Urinary bladder (tissue), 4 donors: ENCODE data around the gene ENTR1. TPM values are rescaled to one million over a fixed set of nuclear protein-coding genes. Genes with fewer than 3 reads are reported as not detected.

ENCODE experiments used
- DNase-seq: peaks from one replicate; pipeline ENCODE4 v3.0.0-alpha.2; 2015; ENCODE audit errors: extremely low spot score
- H3K27ac ChIP-seq: one replicate; pipeline ENCODE4 v1.5.1; 2013; ENCODE audit warnings: low read depth, mild to moderate bottlenecking, moderate library complexity
- H3K36me3 ChIP-seq: one replicate; pipeline ENCODE4 v1.6.1; 2013; ENCODE audit warnings: mild to moderate bottlenecking, moderate library complexity; ENCODE audit not compliant: insufficient read depth
- H3K4me1 ChIP-seq: one replicate; pipeline ENCODE4 v1.6.1; 2013; ENCODE audit warnings: mild to moderate bottlenecking, moderate library complexity; ENCODE audit not compliant: insufficient read depth
- H3K4me3 ChIP-seq: one replicate; pipeline ENCODE4 v1.5.1; 2013; ENCODE audit warnings: low read depth, low read length
- WGBS: extraction: QIAGEN DNeasy Blood & Tissue Kit; methylation state at CpG from one replicate; pipeline ENCODE4 v1.1.7; 2013; 5-methylcytosine and 5-hydroxymethylcytosine counted together
- polyA plus RNA-seq: library from polyadenylated mRNA; stranded (reverse); fragments of 200-250 nt; gene quantifications from one replicate; pipeline ENCODE4 v1.2.3, GENCODE V29; 2013
- total RNA-seq: library from RNA; depleted of rRNA; stranded (reverse); fragments of >200 nt; gene quantifications from one replicate; pipeline ENCODE4 v1.2.3, GENCODE V29; 2014
- donor health status: healthy with polysubstance abuse.
- donor health status: healthy.

Gene ENTR1
- total and polyA plus RNA-seq, 2 donors, result 20.4 to 37.5 TPM

DNA sequence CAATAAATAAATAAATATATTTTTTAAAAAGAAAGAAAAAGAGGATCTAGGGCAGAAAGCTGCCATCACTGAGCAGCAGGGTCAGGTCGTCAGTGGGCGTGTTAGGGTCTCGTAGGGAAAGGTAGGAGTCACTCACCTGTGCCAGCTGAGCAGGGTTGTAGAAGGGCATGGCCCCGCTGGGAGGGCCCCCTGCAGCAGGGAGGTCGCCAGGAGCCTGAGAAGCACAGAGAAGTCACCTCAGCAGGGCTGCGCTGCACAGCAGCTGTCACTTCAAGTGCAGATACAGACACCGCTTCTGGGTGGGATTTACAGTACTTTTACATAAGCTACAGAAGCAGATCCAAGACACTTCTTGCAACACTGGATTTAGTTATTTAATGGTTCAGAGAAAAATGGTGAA is 33.3 kb upstream of the ENTR1 start:
- H3K4me3 ChIP-seq, result no peak overlapping the region
- no peaks in the 10 kb centered on the region for H3K4me1 ChIP-seq
- DNase-seq, result no peak
- 93% methylated on average over 7 of the region's 7 CpGs for WGBS
- no peak overlapping the region for H3K27ac ChIP-seq
- H3K36me3 ChIP-seq, result no peaks in the 10 kb centered on the region

DNA sequence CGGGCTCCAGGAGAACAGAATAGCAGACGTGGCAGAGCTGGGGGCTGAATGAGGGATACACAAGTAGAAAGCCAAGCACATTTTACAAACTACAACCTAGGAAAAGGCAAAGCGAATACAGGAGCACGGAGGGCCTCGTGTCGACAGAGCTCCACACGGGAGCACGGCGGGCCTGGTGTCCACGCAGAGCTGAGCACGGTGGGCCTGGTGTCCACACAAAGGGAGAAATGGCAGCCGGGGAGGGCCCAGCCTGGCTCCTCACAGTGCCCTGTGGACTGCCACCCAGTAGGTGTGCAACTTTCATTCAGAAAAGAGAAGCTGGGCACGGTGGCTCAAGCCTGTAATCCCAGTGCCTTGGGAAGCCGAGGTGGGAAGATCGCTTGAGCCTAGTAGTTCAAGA is 32.7 kb upstream of the ENTR1 start:
- WGBS, result 93% methylated on average over 15 of the region's 15 CpGs
- H3K27ac ChIP-seq, result no peak overlapping the region
- DNase-seq, result no peak
- no peaks in the 10 kb centered on the region for H3K4me1 ChIP-seq
- no peaks in the 10 kb centered on the region for H3K36me3 ChIP-seq
- H3K4me3 ChIP-seq, result no peak overlapping the region

DNA sequence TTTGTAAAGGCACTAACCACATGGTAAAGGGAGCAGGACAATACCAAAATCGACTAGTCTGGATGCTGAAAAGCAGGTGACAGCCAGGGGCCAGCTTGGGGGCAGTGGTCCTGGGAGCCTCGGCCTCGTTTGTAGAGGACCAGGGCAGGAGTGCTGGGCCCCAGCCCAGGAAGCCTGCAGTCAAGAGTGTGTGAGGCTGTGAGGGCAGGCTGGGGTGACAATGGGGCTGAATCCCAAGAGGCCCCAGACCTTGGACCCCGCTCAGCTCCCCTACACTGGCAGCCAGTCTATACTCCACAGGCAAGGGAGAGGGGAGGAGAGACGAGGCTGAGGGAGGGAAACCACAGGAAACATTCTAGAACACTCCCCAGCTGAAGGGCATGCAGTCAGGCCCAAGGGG is 31.9 kb upstream of the ENTR1 start:
- no peak overlapping the region for H3K4me3 ChIP-seq
- 80% methylated on average over 5 of the region's 5 CpGs for WGBS
- no peak overlapping the region for H3K27ac ChIP-seq
- H3K36me3 ChIP-seq, result no peaks in the 10 kb centered on the region
- no peaks in the 10 kb centered on the region for H3K4me1 ChIP-seq
- no peak for DNase-seq

DNA sequence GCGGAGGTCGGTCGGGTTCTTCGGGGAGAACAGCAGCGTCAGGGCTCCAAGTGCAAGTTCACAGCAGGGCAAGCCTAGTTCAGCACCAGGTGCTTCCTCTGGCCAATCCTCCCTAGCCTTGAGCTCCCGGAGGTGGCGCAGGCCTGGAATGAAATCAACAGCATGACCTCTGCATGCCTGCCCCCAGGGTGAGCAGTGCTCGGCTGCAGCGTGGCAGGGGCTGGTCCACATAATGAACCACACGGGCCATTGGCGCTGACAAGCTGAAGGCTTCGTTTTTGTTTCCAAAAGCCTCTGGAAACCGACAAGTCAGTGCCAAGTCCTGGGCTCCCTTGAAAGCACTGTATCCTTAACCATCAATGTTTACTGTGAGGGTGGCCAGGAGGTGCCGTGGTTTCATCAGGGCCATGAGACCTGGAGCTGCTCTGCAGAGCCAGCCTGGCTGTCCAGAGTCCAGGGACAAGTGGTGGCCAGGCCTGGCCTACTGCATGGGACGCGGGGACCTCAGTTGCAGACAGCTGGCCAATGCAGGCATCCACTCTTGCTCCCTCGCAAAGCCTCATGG is 31.3 kb upstream of the ENTR1 start:
- no peak for DNase-seq
- 82% methylated on average over 17 of the region's 17 CpGs for WGBS
- no peak overlapping the region for H3K27ac ChIP-seq
- H3K4me3 ChIP-seq, result no peak overlapping the region
- H3K4me1 ChIP-seq, result no peaks in the 10 kb centered on the region
- no peaks in the 10 kb centered on the region for H3K36me3 ChIP-seq

DNA sequence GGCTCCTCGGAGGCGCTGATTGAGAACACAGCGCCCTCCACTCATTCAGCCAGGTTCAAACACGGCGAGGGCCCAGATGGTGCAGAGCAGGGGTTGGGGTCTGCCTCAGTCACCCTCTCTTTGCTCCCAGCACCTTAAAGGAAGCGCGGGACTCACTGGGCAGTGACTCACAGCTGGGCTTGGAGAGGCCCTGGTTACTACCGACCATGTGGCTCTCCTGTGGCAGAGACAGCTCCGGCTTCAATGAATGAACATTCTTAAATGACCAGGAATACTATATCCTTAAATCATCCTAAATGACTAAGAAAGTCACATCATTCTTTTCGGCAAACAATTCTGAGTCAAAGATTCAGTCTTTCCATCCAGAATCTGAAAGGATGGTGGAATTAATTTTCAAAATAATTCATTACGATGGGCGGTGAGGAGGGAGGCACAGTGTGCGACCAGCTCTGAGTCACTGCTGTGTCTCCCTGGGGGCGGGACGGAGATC is 30.8 kb upstream of the ENTR1 start:
- Histone ChIP-seq H3K4me3 (no peak overlapping the region), H3K27ac (no peak overlapping the region), H3K36me3 (no peaks in the 10 kb centered on the region), H3K4me1 (no peaks in the 10 kb centered on the region)
- no peak for DNase-seq
- WGBS, result 92% methylated on average over 15 of the region's 15 CpGs

DNA sequence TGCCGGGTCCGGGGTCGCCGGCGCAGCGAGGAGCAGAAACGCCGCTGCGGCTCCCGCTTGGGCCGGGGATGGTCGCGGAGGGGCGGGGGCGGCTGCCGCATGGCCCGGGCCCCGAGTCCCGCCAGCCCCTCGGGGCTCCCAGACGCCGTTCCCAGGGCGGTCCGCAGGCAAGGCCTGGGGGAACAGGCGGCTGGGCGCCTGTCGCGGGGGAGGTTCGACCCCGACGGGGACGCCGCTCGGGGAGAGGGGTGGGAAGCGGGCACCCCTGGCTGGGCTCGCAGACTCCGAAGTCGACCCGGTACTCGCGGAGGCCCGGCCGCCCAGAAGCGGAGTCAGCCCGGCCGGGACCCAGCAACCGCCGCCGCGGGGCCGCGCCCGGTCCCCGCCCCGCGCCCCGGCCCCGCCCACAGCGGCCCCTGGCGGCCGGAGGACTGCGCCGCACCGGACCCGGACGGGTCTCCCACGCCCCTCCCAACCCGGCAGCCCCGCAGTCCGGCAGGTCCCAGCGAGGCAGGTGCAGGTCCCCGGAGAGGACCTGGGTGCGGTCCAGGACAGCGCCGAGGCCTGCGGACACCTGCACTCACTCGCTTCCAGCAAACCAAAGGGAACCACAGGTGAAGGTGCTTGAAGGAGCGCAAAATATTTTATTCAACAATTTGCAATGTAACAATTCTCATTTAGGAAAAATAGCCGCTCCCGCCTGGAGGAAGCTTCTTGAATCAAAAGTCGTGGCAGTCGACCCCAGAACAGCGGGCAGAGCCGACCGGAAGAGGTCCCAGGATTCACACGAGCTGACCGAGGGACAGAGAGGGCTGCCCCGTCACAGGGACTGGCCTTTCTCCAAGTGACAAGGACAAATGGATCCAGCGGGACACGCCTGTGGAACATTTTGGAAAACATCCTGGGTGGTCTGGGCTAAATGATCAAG is 29.3 kb upstream of the ENTR1 start, which contains the start of gene INPP5E:
Gene INPP5E, minus strand, starts transcription at position 365 of the 928 bp plus-strand sequence. CDS start 426 bp downstream, outside the sequence.
- Histone ChIP-seq H3K4me3 (peak within 1 kb of the TSS; percentile 85), H3K27ac (peak within 1 kb of the TSS; percentile 23), H3K4me1 (no peaks in the 10 kb centered on the region), H3K36me3 (no peaks in the 10 kb centered on the region)
- DNase-seq, result no peak
- WGBS, result 8% methylated on average over 90 of the region's 90 CpGs

DNA sequence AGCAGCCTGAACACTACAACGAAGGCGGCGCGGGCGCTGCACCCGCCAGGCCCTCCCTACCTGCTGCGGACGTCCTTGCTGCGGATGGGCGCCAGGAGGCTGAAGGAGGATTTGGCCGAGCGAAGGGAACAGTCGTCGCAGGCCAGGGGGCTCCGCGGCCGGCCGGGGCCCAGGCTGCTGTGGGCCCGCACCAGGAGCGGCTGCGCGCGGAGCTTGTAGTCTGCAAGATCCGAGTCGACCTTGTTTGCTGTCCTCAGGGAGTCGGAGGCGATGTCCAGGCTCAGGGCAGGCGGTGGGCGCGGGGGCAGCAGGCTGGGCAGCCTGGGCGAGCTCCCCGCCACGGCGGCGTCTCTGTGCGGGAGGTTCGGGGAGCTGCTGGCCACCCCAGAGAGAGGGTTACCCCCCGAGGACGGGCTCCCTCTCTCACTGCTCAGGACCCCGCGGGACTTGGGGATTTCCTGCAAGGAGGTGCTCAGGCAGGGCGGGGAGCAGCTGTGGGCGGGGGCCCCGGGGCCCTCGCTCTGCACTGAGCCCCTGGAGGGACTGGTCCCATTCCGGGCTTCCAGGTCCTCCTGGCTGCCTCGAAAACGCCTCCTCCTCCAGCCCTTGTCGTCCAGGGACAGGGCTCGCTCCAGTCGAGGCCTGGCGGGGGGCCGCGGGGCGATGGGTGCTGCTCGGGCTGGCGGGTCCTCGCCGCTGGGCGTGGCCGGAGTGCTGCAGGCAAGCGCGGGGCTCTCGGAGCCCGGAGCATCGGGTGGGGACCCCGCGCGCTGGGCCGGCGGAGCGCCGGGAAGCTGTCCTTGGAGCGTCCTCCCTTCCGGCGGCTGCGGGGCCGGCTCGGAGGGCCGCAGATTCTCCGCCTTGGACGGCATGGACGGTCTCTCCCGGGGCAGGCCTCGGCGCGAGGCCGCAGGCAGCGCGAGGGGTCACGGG is 28.4 kb upstream of the ENTR1 start:
- peak overlapping the region; percentile 85 for H3K4me3 ChIP-seq
- DNase-seq, result no peak
- no peaks in the 10 kb centered on the region for H3K4me1 ChIP-seq
- no peaks in the 10 kb centered on the region for H3K36me3 ChIP-seq
- WGBS, result under 1% methylated on average over 91 of the region's 91 CpGs
- H3K27ac ChIP-seq, result peak overlapping the region; percentile 23

DNA sequence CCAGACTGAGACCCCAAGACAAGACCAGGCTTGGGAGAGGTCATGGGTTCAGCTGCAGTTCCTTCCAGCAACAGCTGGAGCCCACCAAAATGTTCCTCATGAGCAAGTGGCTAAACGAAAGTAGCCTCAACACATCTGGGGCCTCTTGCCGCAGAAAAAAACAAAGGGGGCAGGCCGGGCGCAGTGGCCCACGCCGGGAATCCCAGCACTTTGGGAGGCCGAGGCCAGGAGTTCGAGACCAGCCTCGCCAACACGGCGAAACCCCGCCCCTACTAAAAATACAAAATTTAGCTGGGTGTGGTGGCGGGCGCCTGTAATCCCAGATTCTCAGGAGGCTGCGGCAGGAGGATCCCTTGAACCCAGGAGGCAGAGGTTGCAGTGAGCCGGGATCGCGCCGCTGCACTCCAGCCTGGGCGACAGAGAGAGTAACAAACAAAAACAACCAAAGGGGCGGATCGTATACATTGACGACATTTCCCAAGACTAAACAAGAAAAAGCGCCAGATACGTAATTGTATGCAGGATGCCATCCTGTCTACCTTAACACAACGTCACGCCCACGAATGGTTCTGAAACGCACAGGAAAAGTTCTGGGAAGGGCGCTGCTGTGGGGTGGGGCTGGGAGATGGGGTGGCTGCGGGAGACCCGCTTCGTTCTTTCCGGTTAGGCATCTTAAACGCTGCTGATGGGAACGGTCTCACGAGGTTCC is 27.6 kb upstream of the ENTR1 start:
- Histone ChIP-seq H3K4me3 (peak overlapping the region; percentile 85), H3K36me3 (no peaks in the 10 kb centered on the region), H3K4me1 (no peaks in the 10 kb centered on the region), H3K27ac (no peak overlapping the region)
- 43% methylated on average over 37 of the region's 37 CpGs for WGBS
- no peak for DNase-seq

DNA sequence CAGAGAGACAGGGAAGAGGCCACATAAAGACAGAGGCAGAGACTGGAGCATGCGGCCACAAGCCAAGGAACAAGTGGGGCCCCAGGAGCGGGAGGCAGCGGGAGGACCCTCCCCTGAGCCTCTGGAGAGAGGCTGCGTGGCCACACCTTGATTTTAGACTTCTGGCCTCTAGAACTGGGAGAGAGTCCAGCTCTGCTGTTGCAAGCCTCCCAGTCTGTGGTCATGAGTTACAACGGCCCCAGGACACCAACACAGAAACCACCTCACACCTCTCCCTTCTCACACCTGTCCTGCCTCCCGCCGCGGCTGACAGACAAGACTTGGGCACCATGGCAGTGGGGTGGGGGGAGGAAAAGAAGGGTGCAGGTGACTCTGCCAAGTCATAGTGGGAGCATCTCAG is 27.0 kb upstream of the ENTR1 start:
- no peak overlapping the region for H3K27ac ChIP-seq

DNA sequence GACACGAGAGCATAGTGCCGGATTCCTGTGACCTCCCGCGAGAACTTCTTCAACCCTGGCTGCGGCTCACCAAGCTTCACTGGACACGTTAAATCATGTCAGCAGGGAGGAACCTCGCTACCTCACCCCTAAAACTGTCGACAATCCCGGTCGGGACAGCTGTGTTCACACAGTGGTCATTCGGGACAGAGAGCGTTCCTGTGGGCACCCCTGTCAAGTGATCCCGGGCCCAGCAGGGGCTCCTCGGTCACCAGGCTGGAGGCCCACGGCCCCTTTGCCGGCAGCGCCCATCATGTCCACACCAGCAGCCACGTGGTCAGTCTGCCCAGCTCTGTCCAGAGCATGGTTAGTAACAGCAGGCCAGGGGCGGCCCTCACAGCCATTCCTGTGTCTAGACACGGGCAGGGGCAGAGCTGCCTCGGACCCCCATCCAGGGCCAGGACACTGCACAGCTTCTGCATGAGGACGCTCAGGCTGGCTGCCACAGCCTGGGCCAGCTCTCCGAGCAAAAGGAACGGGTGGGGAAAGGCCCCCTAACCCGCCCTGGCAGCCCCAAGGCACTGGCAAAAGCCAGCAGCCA is 25.7 kb upstream of the ENTR1 start:
- 94% methylated on average over 25 of the region's 25 CpGs for WGBS
- DNase-seq, result no peak
- H3K4me1 ChIP-seq, result no peaks in the 10 kb centered on the region
- no peaks in the 10 kb centered on the region for H3K36me3 ChIP-seq
- no peak overlapping the region for H3K27ac ChIP-seq
- no peak overlapping the region for H3K4me3 ChIP-seq

More for the DNA sequence above, 27.0 kb upstream of the ENTR1 start:
- H3K4me3 ChIP-seq, result peak overlapping the region; percentile 85
- H3K36me3 ChIP-seq, result no peaks in the 10 kb centered on the region
- 61% methylated on average over 8 of the region's 8 CpGs for WGBS
- H3K4me1 ChIP-seq, result no peaks in the 10 kb centered on the region
- DNase-seq, result no peak

DNA sequence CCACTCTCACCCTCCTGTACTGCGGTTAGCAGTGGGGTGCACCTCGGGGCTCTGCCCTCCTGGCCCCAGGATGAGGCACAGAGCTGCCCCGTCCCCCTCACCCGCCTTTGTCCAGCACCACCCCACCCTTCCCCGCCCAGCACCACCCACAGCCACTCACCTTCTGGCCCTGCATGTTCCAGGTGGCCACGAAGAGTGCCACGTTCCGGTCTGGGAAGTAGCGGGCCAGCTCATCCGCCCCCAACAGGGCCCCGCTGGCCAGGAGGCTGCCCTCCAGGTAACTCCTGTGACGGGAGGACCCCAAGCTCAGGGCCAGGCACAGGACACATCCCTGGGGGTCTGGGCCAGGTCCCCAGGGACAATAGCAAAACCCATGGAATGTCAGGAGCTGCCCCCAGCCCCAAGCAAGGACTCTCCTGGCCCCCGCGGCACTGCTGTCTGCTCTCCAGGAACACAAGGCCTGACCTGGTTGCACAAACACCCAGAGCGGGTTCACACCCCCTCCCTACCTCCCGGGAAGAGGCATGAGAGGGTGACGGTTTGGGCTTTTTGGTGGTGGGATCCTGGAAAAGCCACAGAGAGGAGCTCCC is 24.3 kb upstream of the ENTR1 start:
- Histone ChIP-seq H3K4me1 (no peaks in the 10 kb centered on the region), H3K4me3 (no peak overlapping the region), H3K36me3 (peaks cover 3% of the 10 kb centered on the region), H3K27ac (no peak overlapping the region)
- 91% methylated on average over 17 of the region's 17 CpGs for WGBS
- no peak for DNase-seq

DNA sequence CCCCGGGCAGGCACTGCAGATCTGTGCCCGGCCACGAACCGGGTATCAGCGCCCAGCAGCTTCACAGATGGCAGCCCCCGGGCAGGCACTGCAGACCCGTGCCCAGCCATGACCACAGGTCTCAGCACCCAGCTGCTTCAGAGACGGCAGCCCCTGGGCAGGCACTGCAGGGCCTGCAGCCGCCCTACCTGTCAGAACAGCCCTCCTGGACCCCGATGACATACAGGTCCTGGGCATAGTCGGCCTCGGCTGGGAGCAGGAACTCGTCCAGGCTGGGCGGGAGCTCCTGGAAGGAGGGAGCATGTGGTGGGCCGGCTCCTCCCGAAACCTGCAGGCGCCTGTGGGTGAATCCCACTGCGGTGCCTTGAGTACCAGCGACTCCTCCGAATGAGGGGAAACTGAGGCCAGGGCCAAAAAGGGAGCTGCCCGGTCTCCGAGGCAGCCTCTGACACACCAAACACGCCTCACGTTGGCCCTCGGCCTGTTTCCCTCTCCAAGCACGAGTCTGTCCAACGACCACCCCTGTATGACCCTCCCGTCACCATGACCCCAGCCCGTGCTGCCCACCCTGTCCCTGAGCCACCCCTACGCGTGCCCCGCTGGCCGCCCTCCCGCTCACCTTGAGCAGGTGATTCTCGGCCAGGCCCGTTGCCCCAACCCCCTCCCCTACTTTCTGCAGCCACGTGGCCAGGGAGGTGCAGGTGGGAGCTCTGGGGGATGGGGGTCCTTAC is 23.6 kb upstream of the ENTR1 start:
- WGBS, result 88% methylated on average over 37 of the region's 37 CpGs
- Histone ChIP-seq H3K4me3 (no peak overlapping the region), H3K36me3 (peaks cover 3% of the 10 kb centered on the region), H3K27ac (no peak overlapping the region), H3K4me1 (no peaks in the 10 kb centered on the region)
- DNase-seq, result no peak
